ELF-1 (cell line): Measurements from ENCODE around the gene CEP128.

ENCODE experiments used
- DNase-seq: peaks from one replicate; pipeline ENCODE4 v3.0.0-alpha.2; 2016; ENCODE audit warnings: low read depth, low spot score

CEP128 gene

GRCh38 chr14:80772504-80772903 is 169.0 kb downstream of the CEP128 start:
- DNase-seq: no peak

- DNase-seq: no peak
These were observed 170.3 kb downstream of the CEP128 start for GRCh38 chr14:80771201-80771600.

GRCh38 chr14:80770114-80770908 is 171.2 kb downstream of the CEP128 start:
- DNase-seq: no peak

GRCh38 chr14:80768646-80769045 is 172.9 kb downstream of the CEP128 start:
- DNase-seq: no peak

GRCh38 chr14:80764921-80765507 is 176.5 kb downstream of the CEP128 start:
- DNase-seq: no peak

GRCh38 chr14:80764496-80764895 is 177.0 kb downstream of the CEP128 start:
- DNase-seq: no peak

- DNase-seq: no peak
These were observed 178.8 kb downstream of the CEP128 start for GRCh38 chr14:80762641-80763228.

- no peak for DNase-seq
These were observed 186.8 kb downstream of the CEP128 start for GRCh38 chr14:80754696-80755095.

GRCh38 chr14:80751285-80751684 is 190.3 kb downstream of the CEP128 start:
- no peak for DNase-seq

GRCh38 chr14:80726211-80726610 is 215.3 kb downstream of the CEP128 start:
- DNase-seq: no peak

GRCh38 chr14:80718940-80719339 is 222.6 kb downstream of the CEP128 start:
- DNase-seq: no peak

- DNase-seq: no peak
These were observed 227.1 kb downstream of the CEP128 start for GRCh38 chr14:80714474-80714873.

GRCh38 chr14:80713076-80713850 is 228.3 kb downstream of the CEP128 start:
- no peak for DNase-seq

- no peak for DNase-seq
These were observed 236.1 kb downstream of the CEP128 start for GRCh38 chr14:80705241-80705980.

GRCh38 chr14:80700601-80701000 is 240.9 kb downstream of the CEP128 start:
- no peak for DNase-seq

- no peak for DNase-seq
These were observed 241.7 kb downstream of the CEP128 start for GRCh38 chr14:80699861-80700260.

GRCh38 chr14:80698974-80699373 is 242.6 kb downstream of the CEP128 start:
- DNase-seq: no peak

- no peak for DNase-seq
These were observed 245.7 kb downstream of the CEP128 start for GRCh38 chr14:80695869-80696268.

- DNase-seq: no peak
These were observed 248.6 kb downstream of the CEP128 start for GRCh38 chr14:80692903-80693302.

GRCh38 chr14:80681651-80682050 is 259.9 kb downstream of the CEP128 start:
- no peak for DNase-seq

- no peak for DNase-seq
These were observed 262.3 kb downstream of the CEP128 start for GRCh38 chr14:80679273-80679672.
